Activated T-helper 2 cell treated with anti-CD3 and anti-CD28 coated beads, Interferon-gamma antibody, Interleukin-2, Interleukin-4, amounts not matched to agents 10 μg/mL and 5 μg/mL and 100 μg/mL, durations not matched to agents 14 hours and 24 hours and 36 hours (primary cell): ENCODE measurements around the gene MED23. TPM values are rescaled to one million over a fixed set of nuclear protein-coding genes. Genes with fewer than 3 reads are reported as not detected.
"Not testable (repeated sequence)": the region's sequence is repeated elsewhere in the genome, so short reads cannot be mapped to it uniquely, and the experiment has no call there.

Experiments used
- DNase-seq: peaks from one replicate; pipeline ENCODE4 v3.0.0; 2021; ENCODE audit warnings: low spot score
- H3K27ac Mint-ChIP-seq: one replicate; pipeline ENCODE4 v1.8.0; 2021; ENCODE audit warnings: mixed read lengths
- H3K27me3 Mint-ChIP-seq: one replicate; pipeline ENCODE4 v1.8.0; 2021; ENCODE audit warnings: low read depth, mixed read lengths
- H3K36me3 Mint-ChIP-seq: one replicate; pipeline ENCODE4 v1.8.0; 2021; ENCODE audit warnings: low read depth, mixed read lengths
- H3K4me1 Mint-ChIP-seq: one replicate; pipeline ENCODE4 v1.8.0; 2021; ENCODE audit warnings: low read depth, mixed read lengths
- H3K4me3 Mint-ChIP-seq: one replicate; pipeline ENCODE4 v1.8.0; 2021; ENCODE audit warnings: low read depth, mild to moderate bottlenecking, moderate library complexity, mixed read lengths
- H3K9me3 Mint-ChIP-seq: one replicate; pipeline ENCODE4 v1.8.0; 2021; ENCODE audit warnings: mixed read lengths
- intact Hi-C: fragments of 100-400 bp; cut with micrococcal nuclease; formaldehyde crosslinking; loops from one replicate; pipeline ENCODE4 v1.15.1; 2023
- total RNA-seq: library from RNA; stranded (reverse); gene quantifications from 2 replicates; pipeline ENCODE4 v1.2.3, GENCODE V29; 2022

MED23 gene
- total RNA-seq, 1 donor from 2014 or later = 40.4 TPM

- Mint-ChIP-seq H3K4me1 (no peaks in the 10 kb centered on the region), H3K27ac (no peak overlapping the region), H3K4me3 (no peak overlapping the region), H3K9me3 (no peaks in the 10 kb centered on the region), H3K27me3 (peaks cover 15% of the 10 kb centered on the region), H3K36me3 (no peaks in the 10 kb centered on the region)
- DNase-seq = no peak
- intact Hi-C loops = no loop called here
These were observed 72.0 kb downstream of the MED23 start for GRCh38 chr6:131555992-131556391.

- Mint-ChIP-seq H3K4me1 (no peaks in the 10 kb centered on the region), H3K36me3 (no peaks in the 10 kb centered on the region), H3K9me3 (no peaks in the 10 kb centered on the region), H3K4me3 (no peak overlapping the region), H3K27ac (no peak overlapping the region), H3K27me3 (peaks cover 28% of the 10 kb centered on the region)
- no peak for DNase-seq
- intact Hi-C loops = no loop called here
These were observed 75.5 kb downstream of the MED23 start for GRCh38 chr6:131552572-131552971.

- Mint-ChIP-seq H3K4me3 (no peak overlapping the region), H3K9me3 (no peaks in the 10 kb centered on the region), H3K27ac (no peak overlapping the region), H3K4me1 (no peaks in the 10 kb centered on the region), H3K27me3 (peaks cover 28% of the 10 kb centered on the region), H3K36me3 (no peaks in the 10 kb centered on the region)
- no peak for DNase-seq
- intact Hi-C loops = no loop called here
These were observed 76.1 kb downstream of the MED23 start for GRCh38 chr6:131551902-131552301.

- H3K27ac Mint-ChIP-seq = no peak overlapping the region
- H3K9me3 Mint-ChIP-seq = no peaks in the 10 kb centered on the region
- H3K4me3 Mint-ChIP-seq = no peak overlapping the region
- no peak for DNase-seq
- intact Hi-C loops = no loop called here
- no peaks in the 10 kb centered on the region for H3K4me1 Mint-ChIP-seq
- peaks cover 36% of the 10 kb centered on the region for H3K27me3 Mint-ChIP-seq
- no peaks in the 10 kb centered on the region for H3K36me3 Mint-ChIP-seq
These were observed 78.2 kb downstream of the MED23 start for GRCh38 chr6:131549811-131550210.

GRCh38 chr6:131548441-131548840 lies 79.6 kb downstream of the MED23 start:
- H3K36me3 Mint-ChIP-seq = no peaks in the 10 kb centered on the region

GRCh38 chr6:131547488-131547887 lies 80.6 kb downstream of the MED23 start:
- H3K36me3 Mint-ChIP-seq = no peaks in the 10 kb centered on the region
- intact Hi-C loops = no loop called here
- no peaks in the 10 kb centered on the region for H3K9me3 Mint-ChIP-seq
- no peaks in the 10 kb centered on the region for H3K4me1 Mint-ChIP-seq
- no peak for DNase-seq
- H3K4me3 Mint-ChIP-seq = no peak overlapping the region
- peaks cover 34% of the 10 kb centered on the region for H3K27me3 Mint-ChIP-seq
- no peak overlapping the region for H3K27ac Mint-ChIP-seq

More at GRCh38 chr6:131548441-131548840, 79.6 kb downstream of the MED23 start:
- intact Hi-C loops = no loop called here
- no peak overlapping the region for H3K27ac Mint-ChIP-seq
- H3K4me3 Mint-ChIP-seq = no peak overlapping the region
- no peak for DNase-seq
- H3K9me3 Mint-ChIP-seq = no peaks in the 10 kb centered on the region
- no peaks in the 10 kb centered on the region for H3K4me1 Mint-ChIP-seq
- peaks cover 34% of the 10 kb centered on the region for H3K27me3 Mint-ChIP-seq

- Mint-ChIP-seq H3K27ac (no peak overlapping the region), H3K27me3 (peaks cover 39% of the 10 kb centered on the region), H3K4me1 (no peaks in the 10 kb centered on the region), H3K4me3 (no peak overlapping the region), H3K36me3 (no peaks in the 10 kb centered on the region), H3K9me3 (no peaks in the 10 kb centered on the region)
- DNase-seq = no peak
- intact Hi-C loops = no loop called here
These were observed 82.7 kb downstream of the MED23 start for GRCh38 chr6:131545317-131545716.

- H3K36me3 Mint-ChIP-seq, H3K27ac Mint-ChIP-seq, H3K9me3 Mint-ChIP-seq, H3K4me3 Mint-ChIP-seq, intact Hi-C loops, H3K4me1 Mint-ChIP-seq, DNase-seq: not testable (repeated sequence)
- peaks cover 15% of the 10 kb centered on the region for H3K27me3 Mint-ChIP-seq
These were observed 89.4 kb downstream of the MED23 start for GRCh38 chr6:131538615-131539014.

- intact Hi-C loops = loop anchor here (1.0 to 5.0 kb wide), 3 partner anchors 80 to 397 kb away; partner anchors contain the start of genes AKAP7 and MED23
- no peak for DNase-seq
- peak overlapping the region; percentile 48 for H3K27ac Mint-ChIP-seq
- no peak overlapping the region for H3K4me3 Mint-ChIP-seq
- peaks cover 2% of the 10 kb centered on the region for H3K27me3 Mint-ChIP-seq
- peaks cover 42% of the 10 kb centered on the region for H3K4me1 Mint-ChIP-seq
- H3K9me3 Mint-ChIP-seq = no peaks in the 10 kb centered on the region
- H3K36me3 Mint-ChIP-seq = peaks cover 3% of the 10 kb centered on the region
These were observed 95.4 kb downstream of the MED23 start for GRCh38 chr6:131532580-131533039.

GRCh38 chr6:131531681-131532080 lies 96.4 kb downstream of the MED23 start:
- not testable (repeated sequence) for H3K4me3 Mint-ChIP-seq, H3K27me3 Mint-ChIP-seq, DNase-seq, H3K27ac Mint-ChIP-seq, H3K36me3 Mint-ChIP-seq, H3K9me3 Mint-ChIP-seq
- peaks cover 43% of the 10 kb centered on the region for H3K4me1 Mint-ChIP-seq
- intact Hi-C loops = loop anchor here (1.0 to 5.0 kb wide), 3 partner anchors 79 to 396 kb away; partner anchors contain the start of genes AKAP7 and MED23

GRCh38 chr6:131530936-131531335 lies 97.1 kb downstream of the MED23 start:
- peaks cover 44% of the 10 kb centered on the region for H3K4me1 Mint-ChIP-seq
- H3K27me3 Mint-ChIP-seq, H3K36me3 Mint-ChIP-seq, H3K4me3 Mint-ChIP-seq, H3K9me3 Mint-ChIP-seq, H3K27ac Mint-ChIP-seq, DNase-seq: not testable (repeated sequence)
- intact Hi-C loops = loop anchor here (5.0 kb wide), 2 partner anchors 79 to 96 kb away; partner anchors contain the start of gene MED23

- Mint-ChIP-seq H3K27me3 (no peaks in the 10 kb centered on the region), H3K4me1 (peaks cover 20% of the 10 kb centered on the region), H3K4me3 (no peak overlapping the region), H3K9me3 (no peaks in the 10 kb centered on the region), H3K36me3 (peaks cover 3% of the 10 kb centered on the region), H3K27ac (no peak overlapping the region)
- intact Hi-C loops = no loop called here
- DNase-seq = no peak
These were observed 103.2 kb downstream of the MED23 start for GRCh38 chr6:131524695-131525336.

GRCh38 chr6:131523988-131524673 lies 103.9 kb downstream of the MED23 start:
- no peaks in the 10 kb centered on the region for H3K9me3 Mint-ChIP-seq
- H3K36me3 Mint-ChIP-seq = peaks cover 3% of the 10 kb centered on the region
- peaks cover 22% of the 10 kb centered on the region for H3K4me1 Mint-ChIP-seq
- no peak overlapping the region for H3K27ac Mint-ChIP-seq
- peaks cover 4% of the 10 kb centered on the region for H3K27me3 Mint-ChIP-seq
- no peak for DNase-seq
- H3K4me3 Mint-ChIP-seq = no peak overlapping the region
- intact Hi-C loops = no loop called here
